ENCODE data around the gene SLC25A12.

Gene SLC25A12

GRCh38 chr2:171874963-171875362 is 19.1 kb downstream of the SLC25A12 start:
- H3K4me3 ChIP-seq (ENCODE audit: low read depth, low read length) = no peak overlapping the region
- DNase-seq = no peak
- no peaks in the 10 kb centered on the region for H3K9me3 ChIP-seq (ENCODE audit: severe bottlenecking)
- TF ChIP-seq CTCF (IDR thresholded peaks at IDR 0.05; ENCODE audit: low read depth, low read length) = no peak
- H3K27ac ChIP-seq = no peak overlapping the region
- peaks cover 6% of the 10 kb centered on the region for H3K36me3 ChIP-seq
- no peaks in the 10 kb centered on the region for H3K27me3 ChIP-seq (ENCODE audit: insufficient read depth, low read depth, severe bottlenecking)

GRCh38 chr2:171874517-171874916 is 19.5 kb downstream of the SLC25A12 start:
- no peak overlapping the region for H3K4me3 ChIP-seq (ENCODE audit: low read depth, low read length)
- H3K27ac ChIP-seq = no peak overlapping the region
- H3K9me3 ChIP-seq (ENCODE audit: severe bottlenecking) = no peaks in the 10 kb centered on the region
- peaks cover 6% of the 10 kb centered on the region for H3K36me3 ChIP-seq
- TF ChIP-seq CTCF (IDR thresholded peaks at IDR 0.05; ENCODE audit: low read depth, low read length) = no peak
- DNase-seq = no peak
- H3K27me3 ChIP-seq (ENCODE audit: insufficient read depth, low read depth, severe bottlenecking) = no peaks in the 10 kb centered on the region

GRCh38 chr2:171864357-171864985 is 29.6 kb downstream of the SLC25A12 start:
- no peak overlapping the region for H3K4me3 ChIP-seq (ENCODE audit: low read depth, low read length)
- no peak for DNase-seq
- no peaks in the 10 kb centered on the region for H3K9me3 ChIP-seq (ENCODE audit: severe bottlenecking)
- no peak for TF ChIP-seq CTCF (IDR thresholded peaks at IDR 0.05; ENCODE audit: low read depth, low read length)
- no peak overlapping the region for H3K27ac ChIP-seq
- H3K36me3 ChIP-seq = peaks cover 12% of the 10 kb centered on the region
- H3K27me3 ChIP-seq (ENCODE audit: insufficient read depth, low read depth, severe bottlenecking) = no peaks in the 10 kb centered on the region

- DNase-seq = no peak
- Histone ChIP-seq H3K27me3 (ENCODE audit: insufficient read depth, low read depth, severe bottlenecking) (no peaks in the 10 kb centered on the region), H3K9me3 (ENCODE audit: severe bottlenecking) (no peaks in the 10 kb centered on the region), H3K27ac (no peak overlapping the region), H3K4me3 (ENCODE audit: low read depth, low read length) (no peak overlapping the region), H3K36me3 (no peaks in the 10 kb centered on the region; the same call in none of the 2 replicates)
- TF ChIP-seq CTCF (IDR thresholded peaks at IDR 0.05; ENCODE audit: low read depth, low read length) = no peak
Measured at GRCh38 chr2:171862501-171862900, 31.5 kb downstream of the SLC25A12 start.

GRCh38 chr2:171858397-171858958 is 35.6 kb downstream of the SLC25A12 start:
- H3K27ac ChIP-seq = no peak overlapping the region
- DNase-seq = no peak
- H3K4me3 ChIP-seq (ENCODE audit: low read depth, low read length) = no peak overlapping the region
- no peak for TF ChIP-seq CTCF (IDR thresholded peaks at IDR 0.05; ENCODE audit: low read depth, low read length)
- H3K36me3 ChIP-seq = peaks cover 8% of the 10 kb centered on the region
- H3K27me3 ChIP-seq (ENCODE audit: insufficient read depth, low read depth, severe bottlenecking) = no peaks in the 10 kb centered on the region
- no peaks in the 10 kb centered on the region for H3K9me3 ChIP-seq (ENCODE audit: severe bottlenecking)

GRCh38 chr2:171855401-171855800 is 38.6 kb downstream of the SLC25A12 start:
- DNase-seq = no peak
- Histone ChIP-seq H3K4me3 (ENCODE audit: low read depth, low read length) (no peak overlapping the region), H3K36me3 (peaks cover 15% of the 10 kb centered on the region), H3K9me3 (ENCODE audit: severe bottlenecking) (no peaks in the 10 kb centered on the region), H3K27me3 (ENCODE audit: insufficient read depth, low read depth, severe bottlenecking) (no peaks in the 10 kb centered on the region), H3K27ac (no peak overlapping the region)
- TF ChIP-seq CTCF (IDR thresholded peaks at IDR 0.05; ENCODE audit: low read depth, low read length) = no peak
